Tibial nerve (tissue), 4 donors: ENCODE results near the gene HLCS. TPM values are rescaled to one million over a fixed set of nuclear protein-coding genes. Genes with fewer than 3 reads are reported as not detected.
A peak's percentile ranks its signal among the peaks of the same experiment; 100 is the strongest.

Source experiments
- DNase-seq, 2 donors: peaks; one replicate each; pipeline ENCODE4 v3.0.0-alpha.2; 2019; ENCODE audit warnings: low spot score in 2 of 2
- H3K27ac ChIP-seq, 4 donors: fragments of 200-600 bp; sonication (generic) in 3 of 4; one replicate each; pipeline ENCODE4 v1.5.1; 2017 to 2019; ENCODE audit warnings: mild to moderate bottlenecking in 1 of 4
- H3K27me3 ChIP-seq, 2 donors: fragments of 200-600 bp; sonication (generic) in 1 of 2; one replicate each; pipeline versions ENCODE4 v1.5.1 to v1.6.0; 2017 to 2019
- H3K36me3 ChIP-seq, 3 donors: fragments of 200-600 bp; sonication (generic); one replicate each; pipeline ENCODE4 v1.5.1; 2018 to 2019
- H3K4me1 ChIP-seq, 4 donors: fragments of 200-600 bp; sonication (generic) in 3 of 4; one replicate each; pipeline ENCODE4 v1.5.1; 2017 to 2019
- H3K4me3 ChIP-seq, 4 donors: fragments of 200-600 bp; sonication (generic) in 3 of 4; one replicate each; pipeline ENCODE4 v1.5.1; 2017 to 2019; ENCODE audit warnings: mild to moderate bottlenecking in 1 of 4, moderate library complexity in 1 of 4
- H3K9me3 ChIP-seq, 4 donors: fragments of 200-600 bp; sonication (generic) in 3 of 4; one replicate each; pipeline ENCODE4 v1.5.1; 2017 to 2019
- EP300 ChIP-seq, 2 donors: sonication (generic); formaldehyde crosslinking; IDR thresholded peaks; one replicate each; pipeline ENCODE4 v1.6.1; 2017; ENCODE audit warnings: antibody characterized with exemption in 2 of 2, mild to moderate bottlenecking in 1 of 2
- POLR2A ChIP-seq, 2 donors: fragments of 450-650 bp; IDR thresholded peaks; one replicate each; pipeline ENCODE4 v1.6.1; 2017; ENCODE audit warnings: antibody characterized with exemption in 2 of 2, mild to moderate bottlenecking in 2 of 2, moderate library complexity in 2 of 2
- WGBS, 2 donors: methylation state at CpG; one replicate each; pipeline ENCODE4 v1.1.5; 2018; 5-methylcytosine and 5-hydroxymethylcytosine counted together
- total RNA-seq, 4 donors: library from RNA; depleted of rRNA; stranded (reverse); fragments of >200 nt; gene quantifications; one replicate each; pipeline ENCODE4 v1.1.0, GENCODE V29; 2016
- TF ChIP-seq, protein P1 (sequence below), 5 experiments: fragments of 200-600 bp in 3 of 5; fragments of 450-650 bp in 2 of 5; sonication (generic) in 3 of 5; IDR thresholded peaks; one replicate each; pipeline ENCODE4 v1.5.1; 2016 to 2019; ENCODE audit warnings: antibody characterized with exemption in 5 of 5, mild to moderate bottlenecking in 3 of 5, moderate library complexity in 2 of 5

HLCS gene
- total RNA-seq, 4 donors from 2014 or later, result 14.4 to 19.0 (median 17.4) TPM

DNA sequence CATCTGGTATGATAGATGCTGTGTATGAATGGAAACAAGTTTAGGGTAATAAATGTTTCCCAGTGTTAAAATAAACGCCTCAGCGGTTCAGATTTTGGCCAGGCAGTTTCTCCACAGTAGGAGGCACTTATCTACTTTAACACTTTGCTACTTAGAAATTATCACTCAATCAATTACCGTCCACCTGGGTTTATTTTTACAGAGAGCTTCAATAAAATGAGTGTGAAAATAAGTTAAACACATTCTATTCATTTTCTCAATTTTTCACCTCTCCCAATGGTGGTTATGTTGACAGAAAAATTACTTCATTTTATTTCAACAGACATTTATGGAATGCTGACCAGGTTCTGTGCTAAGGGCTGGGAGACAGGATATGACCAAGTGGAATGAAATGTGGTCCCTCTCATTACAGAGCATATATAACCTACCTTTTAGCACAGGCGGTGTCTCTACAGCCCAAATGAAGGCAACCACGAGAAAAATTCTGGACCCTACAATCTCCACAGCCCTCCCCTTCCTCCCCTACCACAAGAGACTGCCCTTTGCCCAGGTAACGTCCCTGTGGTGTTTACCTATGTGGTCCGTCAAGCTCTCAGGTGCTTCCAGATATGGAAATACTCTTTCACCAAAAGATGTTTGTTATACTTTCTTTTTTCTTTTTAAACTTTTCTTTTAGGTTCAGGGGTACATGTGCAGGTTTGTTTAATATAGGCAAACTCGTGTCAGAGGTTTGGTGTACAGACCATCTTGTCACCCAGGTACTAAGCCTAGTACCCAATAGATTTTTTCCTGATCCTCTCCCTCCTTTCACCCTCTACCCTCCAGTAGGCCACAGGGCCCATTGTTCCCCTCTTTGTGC, 105.5 kb downstream of the HLCS start:
- Histone ChIP-seq H3K4me1 (no peaks in the 10 kb centered on the region), H3K9me3 (no peaks in the 10 kb centered on the region), H3K27me3 (no peaks in the 10 kb centered on the region), H3K27ac (no peak overlapping the region), H3K36me3 (no peaks in the 10 kb centered on the region), H3K4me3 (no peak overlapping the region)
- 80 to 82% methylated on average over 8 of the region's 8 CpGs for WGBS, 2 donors
- no peak for DNase-seq
- TF ChIP-seq, protein P1, sequence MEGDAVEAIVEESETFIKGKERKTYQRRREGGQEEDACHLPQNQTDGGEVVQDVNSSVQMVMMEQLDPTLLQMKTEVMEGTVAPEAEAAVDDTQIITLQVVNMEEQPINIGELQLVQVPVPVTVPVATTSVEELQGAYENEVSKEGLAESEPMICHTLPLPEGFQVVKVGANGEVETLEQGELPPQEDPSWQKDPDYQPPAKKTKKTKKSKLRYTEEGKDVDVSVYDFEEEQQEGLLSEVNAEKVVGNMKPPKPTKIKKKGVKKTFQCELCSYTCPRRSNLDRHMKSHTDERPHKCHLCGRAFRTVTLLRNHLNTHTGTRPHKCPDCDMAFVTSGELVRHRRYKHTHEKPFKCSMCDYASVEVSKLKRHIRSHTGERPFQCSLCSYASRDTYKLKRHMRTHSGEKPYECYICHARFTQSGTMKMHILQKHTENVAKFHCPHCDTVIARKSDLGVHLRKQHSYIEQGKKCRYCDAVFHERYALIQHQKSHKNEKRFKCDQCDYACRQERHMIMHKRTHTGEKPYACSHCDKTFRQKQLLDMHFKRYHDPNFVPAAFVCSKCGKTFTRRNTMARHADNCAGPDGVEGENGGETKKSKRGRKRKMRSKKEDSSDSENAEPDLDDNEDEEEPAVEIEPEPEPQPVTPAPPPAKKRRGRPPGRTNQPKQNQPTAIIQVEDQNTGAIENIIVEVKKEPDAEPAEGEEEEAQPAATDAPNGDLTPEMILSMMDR (IDR thresholded peaks at IDR 0.05), result no peak
- no peak for TF ChIP-seq POLR2A (IDR thresholded peaks at IDR 0.05)

DNA sequence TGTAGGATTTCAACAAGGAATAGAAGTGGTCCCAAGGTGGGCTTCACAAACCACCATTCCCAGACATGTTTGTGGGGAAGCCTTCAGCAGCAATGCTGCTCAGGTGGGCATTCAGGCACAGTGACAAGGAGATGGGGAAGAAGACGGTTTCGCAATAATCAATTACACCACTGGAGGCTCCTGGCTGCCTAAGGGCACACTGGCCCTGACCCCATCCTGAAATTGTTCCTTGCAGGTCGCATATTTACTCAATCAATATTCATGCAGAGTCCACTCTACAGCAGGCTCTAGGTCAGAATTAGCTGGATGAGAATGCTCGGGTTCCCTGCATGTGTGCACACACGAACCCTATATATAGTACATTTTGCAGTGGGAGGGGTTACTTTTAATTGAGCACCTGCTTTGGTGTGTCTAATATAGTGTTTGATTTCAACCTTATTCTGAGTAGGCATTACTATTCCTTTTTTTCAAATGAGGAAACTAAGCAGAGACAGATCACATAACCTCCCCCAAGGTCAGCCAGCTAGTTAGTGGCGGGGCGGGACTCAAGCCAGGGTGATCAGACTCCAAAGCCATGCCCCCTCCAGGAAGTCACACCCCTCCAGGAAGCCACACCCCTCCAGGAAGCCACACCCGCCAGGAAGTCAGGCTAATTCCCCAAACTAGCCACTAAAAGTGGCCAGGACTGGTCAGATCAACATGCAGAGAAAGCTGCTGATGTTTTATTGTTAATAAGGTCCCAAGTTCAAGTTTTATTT, 106.5 kb downstream of the HLCS start:
- H3K9me3 ChIP-seq, result no peaks in the 10 kb centered on the region
- TF ChIP-seq EP300 (IDR thresholded peaks at IDR 0.05), result peak in 1 of 2 donors; percentile 29
- TF ChIP-seq, protein P1 (IDR thresholded peaks at IDR 0.05), result no peak
- WGBS, 2 donors, result 74 to 77% methylated on average over 8 of the region's 8 CpGs
- no peaks in the 10 kb centered on the region for H3K36me3 ChIP-seq
- no peak overlapping the region for H3K4me3 ChIP-seq
- no peaks in the 10 kb centered on the region for H3K4me1 ChIP-seq
- H3K27ac ChIP-seq, result no peak overlapping the region
- no peaks in the 10 kb centered on the region for H3K27me3 ChIP-seq
- DNase-seq, result peak; percentile 24 to 57

DNA sequence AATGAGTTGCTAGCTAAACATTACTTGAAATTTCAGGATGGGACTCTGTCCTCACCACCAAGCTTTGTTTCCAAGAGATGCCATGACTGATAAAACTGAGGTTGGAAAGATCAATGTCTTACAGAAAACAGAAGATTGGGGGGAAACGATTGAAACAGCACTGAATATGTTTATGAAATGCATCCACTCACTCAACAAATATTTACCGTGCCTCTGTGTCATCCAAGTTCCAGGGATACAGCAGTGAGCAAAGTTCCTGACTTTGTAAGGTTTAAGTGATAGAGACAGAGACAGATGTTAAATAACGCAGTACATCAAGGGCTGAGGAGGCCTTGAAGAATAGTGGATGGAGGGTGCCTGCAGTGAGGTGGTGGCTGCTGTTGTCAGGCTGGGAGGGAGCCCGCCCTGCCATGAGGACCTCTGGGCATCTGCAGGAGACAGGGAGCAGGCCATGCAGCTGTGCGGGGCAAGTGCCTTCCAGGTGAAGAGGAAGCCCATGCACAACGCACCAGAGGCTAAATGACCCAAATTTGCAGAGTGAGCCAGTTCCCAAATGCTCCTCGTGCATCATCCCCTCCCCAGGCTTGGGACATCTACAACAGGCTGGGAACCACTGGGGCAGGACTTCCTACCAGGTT, 108.0 kb downstream of the HLCS start:
- 86 to 88% methylated on average over 7 of the region's 7 CpGs for WGBS, 2 donors
- TF ChIP-seq, protein P1 (IDR thresholded peaks at IDR 0.05), result no peak
- TF ChIP-seq POLR2A (IDR thresholded peaks at IDR 0.05) (no peak), EP300 (IDR thresholded peaks at IDR 0.05) (no peak)
- H3K4me3 ChIP-seq, result no peak overlapping the region

DNA sequence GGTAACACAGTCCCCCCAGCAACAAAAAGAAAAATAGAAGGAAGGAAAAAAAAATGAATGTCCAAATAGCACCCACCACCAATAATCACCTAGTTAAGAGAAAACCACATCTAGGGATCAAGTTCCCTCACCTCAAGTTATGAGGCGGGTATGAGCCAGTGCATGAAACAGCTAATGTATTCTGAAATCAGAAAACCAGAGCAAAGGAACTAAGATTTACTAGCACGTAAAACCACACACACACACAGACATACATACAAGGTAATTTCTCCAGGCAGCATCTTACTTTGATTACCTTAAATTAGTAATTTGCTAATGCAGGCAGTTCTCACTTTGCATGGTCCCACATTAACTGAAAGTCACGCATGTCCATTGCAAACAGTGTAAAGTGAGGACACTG, 109.8 kb downstream of the HLCS start:
- 97 to 100% methylated on average over 3 of the region's 3 CpGs for WGBS, 2 donors
- DNase-seq, result no peak
- H3K4me3 ChIP-seq, result no peak overlapping the region

More for the DNA sequence above, 108.0 kb downstream of the HLCS start:
- H3K4me1 ChIP-seq, result no peaks in the 10 kb centered on the region
- H3K36me3 ChIP-seq, result no peaks in the 10 kb centered on the region
- no peaks in the 10 kb centered on the region for H3K27me3 ChIP-seq
- H3K9me3 ChIP-seq, result no peaks in the 10 kb centered on the region
- H3K27ac ChIP-seq, result no peak overlapping the region
- DNase-seq, result no peak

More for the DNA sequence above, 109.8 kb downstream of the HLCS start:
- Histone ChIP-seq H3K4me1 (no peaks in the 10 kb centered on the region), H3K27ac (no peak overlapping the region), H3K27me3 (no peaks in the 10 kb centered on the region), H3K9me3 (no peaks in the 10 kb centered on the region), H3K36me3 (no peaks in the 10 kb centered on the region)
- TF ChIP-seq POLR2A (IDR thresholded peaks at IDR 0.05) (no peak), EP300 (IDR thresholded peaks at IDR 0.05) (no peak)
- TF ChIP-seq, protein P1 (IDR thresholded peaks at IDR 0.05), result no peak
